CD4-positive, alpha-beta T cell treated with Interleukin-17A for 1 hour (primary cell): ENCODE measurements around the gene USP16.

Experiments
- DNase-seq: peaks from one replicate; pipeline ENCODE4 v3.0.0-alpha.2; 2020

The USP16 gene

DNA sequence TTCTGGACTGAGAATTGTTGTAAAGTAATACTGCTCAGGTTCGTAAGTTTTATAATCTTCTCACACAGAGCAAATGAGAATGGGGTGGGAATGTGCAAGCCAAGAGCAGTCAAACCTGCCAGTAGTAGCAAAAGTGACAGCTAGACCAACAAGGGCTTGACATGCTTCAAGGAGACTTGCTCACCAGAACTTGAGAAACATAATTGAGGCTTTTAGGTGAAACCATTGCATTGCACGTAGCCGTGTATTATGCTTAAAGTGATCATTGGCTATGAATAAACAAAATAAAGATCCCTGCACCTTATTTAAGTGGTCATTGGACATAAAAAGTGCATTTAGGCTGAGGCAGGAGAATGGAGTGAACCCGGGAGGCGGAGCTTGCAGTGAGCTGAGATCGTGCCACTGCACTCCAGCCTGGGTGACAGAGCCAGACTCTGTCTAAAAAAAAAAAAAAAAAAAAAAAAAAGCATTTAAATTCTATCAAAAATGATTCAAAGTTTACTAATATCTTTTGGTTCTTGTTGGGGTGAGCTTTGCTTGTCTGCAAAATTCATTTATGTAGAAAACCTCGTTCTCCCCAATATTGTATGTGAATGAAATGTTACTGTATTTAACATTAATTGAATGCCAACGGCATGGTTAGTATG is 60.8 kb downstream of the USP16 start:
- no peak for DNase-seq

DNA sequence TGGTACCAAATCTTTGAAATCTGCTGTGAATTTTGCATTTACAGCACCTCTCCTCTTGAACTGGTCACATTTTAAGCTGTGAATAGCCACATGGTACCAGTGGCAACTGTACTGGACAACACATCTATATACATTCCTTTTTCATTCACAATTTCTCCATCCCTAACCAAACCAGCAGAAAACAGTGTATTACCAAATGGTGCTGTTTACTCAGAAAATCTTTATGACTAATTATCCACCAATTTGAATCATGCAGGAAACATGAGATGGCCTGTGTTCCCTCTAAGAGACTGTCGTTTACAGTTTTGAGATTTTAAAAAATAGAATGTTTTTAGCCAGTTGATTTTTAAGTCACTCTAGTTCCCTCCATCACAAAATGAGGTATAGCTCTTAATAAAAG is 66.6 kb downstream of the USP16 start:
- DNase-seq = no peak

DNA sequence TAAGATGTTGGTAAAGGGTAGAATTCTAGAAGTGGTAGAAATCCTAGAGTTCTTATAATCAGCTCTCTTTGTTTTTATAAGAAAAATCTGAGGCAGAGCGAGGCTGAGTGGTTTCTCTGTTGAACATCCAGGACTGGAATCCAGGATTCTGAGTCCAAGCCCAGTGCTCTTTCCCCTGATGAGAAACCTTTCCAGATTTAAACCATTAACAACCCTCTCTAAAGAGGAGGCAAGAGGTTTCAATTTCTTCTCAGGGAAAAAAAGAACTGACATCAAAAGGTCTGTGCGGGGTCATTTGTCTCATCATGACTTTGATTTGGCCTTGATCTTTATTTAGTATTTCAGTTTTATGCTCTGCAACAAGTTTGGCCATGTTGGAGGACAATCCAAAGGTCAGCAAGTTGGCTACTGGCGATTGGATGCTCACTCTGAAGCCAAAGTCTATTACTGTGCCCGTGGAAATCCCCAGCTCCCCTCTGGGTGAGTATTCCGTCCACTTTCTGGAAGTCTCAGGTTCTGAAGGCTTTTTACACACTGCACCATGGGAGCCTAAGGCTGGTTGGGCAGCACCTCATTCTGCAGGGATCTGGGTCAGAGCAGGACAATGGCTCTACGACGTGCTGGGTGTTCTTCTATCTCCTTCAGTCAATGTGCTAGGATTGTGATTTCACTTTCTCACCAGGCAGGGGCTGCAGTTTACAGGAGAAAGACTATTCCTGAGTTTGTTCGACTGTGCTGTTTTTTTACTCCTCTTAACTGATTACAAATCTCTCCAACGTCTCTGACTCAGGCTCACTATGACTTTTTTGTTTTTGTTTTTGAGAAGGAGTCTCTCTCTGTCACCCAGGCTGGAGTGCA is 67.9 kb downstream of the USP16 start:
- DNase-seq = no peak

- no peak for DNase-seq
Observed at GRCh38 chr21:29096218-29097015, 71.9 kb downstream of the USP16 start.

- no peak for DNase-seq
Observed at GRCh38 chr21:29098156-29098555, 73.7 kb downstream of the USP16 start.

- no peak for DNase-seq
Observed at GRCh38 chr21:29102791-29103257, 78.4 kb downstream of the USP16 start.
